Mesendoderm (in vitro differentiated cells): Measurements from ENCODE around the gene UGT1A9.

Source experiments
- DNase-seq: peaks from one replicate; pipeline ENCODE4 v3.0.0; 2013
- H2AK5ac ChIP-seq: 2 replicates; pipeline ENCODE4 v1.6.1; 2013; ENCODE audit warnings: low read length, inconsistent platforms
- H2BK120ac ChIP-seq: 2 replicates; pipeline ENCODE4 v1.6.1; 2013; ENCODE audit warnings: low read depth, mild to moderate bottlenecking, low read length, moderate library complexity, mixed read lengths
- H2BK15ac ChIP-seq: replicated peaks from 2 replicates; pipeline ENCODE4 v1.6.1; 2013; ENCODE audit warnings: low read depth, mild to moderate bottlenecking, moderate library complexity
- H2BK5ac ChIP-seq: 2 replicates; pipeline ENCODE4 v1.6.1; 2013; ENCODE audit warnings: low read length, inconsistent platforms
- H3K18ac ChIP-seq: 2 replicates; pipeline ENCODE4 v1.6.1; 2013; ENCODE audit warnings: mild to moderate bottlenecking, low read length, mixed read lengths
- H3K23ac ChIP-seq: one replicate; pipeline ENCODE4 v1.6.1; 2013; ENCODE audit warnings: low read length
- H3K27ac ChIP-seq: 2 replicates; pipeline ENCODE4 v1.5.1; 2013; ENCODE audit warnings: low read depth, mild to moderate bottlenecking, inconsistent platforms, low read length, moderate library complexity
- H3K27me3 ChIP-seq: 2 replicates; pipeline ENCODE4 v1.6.1; 2013; ENCODE audit warnings: low read length, control low read depth, mild to moderate bottlenecking, inconsistent platforms; ENCODE audit not compliant: insufficient read depth, poor library complexity
- H3K36me3 ChIP-seq: 2 replicates; pipeline ENCODE4 v1.6.1; 2013; ENCODE audit warnings: low read length, inconsistent platforms; ENCODE audit not compliant: control insufficient read depth, insufficient read depth
- H3K4ac ChIP-seq: one replicate; pipeline ENCODE4 v1.6.1; 2013; ENCODE audit warnings: low read depth, mild to moderate bottlenecking, low read length, moderate library complexity
- H3K4me1 ChIP-seq: 2 replicates; pipeline ENCODE4 v1.6.1; 2013; ENCODE audit warnings: low read depth, low read length, inconsistent platforms; ENCODE audit not compliant: control insufficient read depth
- H3K4me2 ChIP-seq: 2 replicates; pipeline ENCODE4 v1.6.1; 2013; ENCODE audit warnings: low read length
- H3K4me3 ChIP-seq: 2 replicates; pipeline ENCODE4 v1.5.1; 2013; ENCODE audit warnings: mild to moderate bottlenecking, low read length
- H3K56ac ChIP-seq: one replicate; pipeline ENCODE4 v1.6.1; 2013; ENCODE audit warnings: low read length
- H3K79me1 ChIP-seq: 2 replicates; pipeline ENCODE4 v1.6.1; 2013; ENCODE audit warnings: low read length, inconsistent platforms
- H3K79me2 ChIP-seq: 2 replicates; pipeline ENCODE4 v1.6.1; 2013; ENCODE audit warnings: mild to moderate bottlenecking, low read length; ENCODE audit not compliant: control insufficient read depth, insufficient read depth
- H3K9ac ChIP-seq: 2 replicates; pipeline ENCODE4 v1.6.1; 2013; ENCODE audit warnings: low read length, inconsistent platforms
- H4K5ac ChIP-seq: one replicate; pipeline ENCODE4 v1.6.1; 2013; ENCODE audit warnings: low read length
- H4K8ac ChIP-seq: one replicate; pipeline ENCODE4 v1.6.1; 2013; ENCODE audit warnings: low read depth, mild to moderate bottlenecking, control low read depth, low read length, moderate library complexity
- WGBS: extraction: QIAGEN DNeasy Blood & Tissue Kit; methylation state at CpG from one replicate; pipeline ENCODE4 v1.1.7; 2013; ENCODE audit warnings: low lambda C conversion rate, missing lambda C conversion rate; ENCODE audit not compliant: insufficient coverage; ENCODE audit errors: extremely low coverage; 5-methylcytosine and 5-hydroxymethylcytosine counted together

The UGT1A9 gene

DNA sequence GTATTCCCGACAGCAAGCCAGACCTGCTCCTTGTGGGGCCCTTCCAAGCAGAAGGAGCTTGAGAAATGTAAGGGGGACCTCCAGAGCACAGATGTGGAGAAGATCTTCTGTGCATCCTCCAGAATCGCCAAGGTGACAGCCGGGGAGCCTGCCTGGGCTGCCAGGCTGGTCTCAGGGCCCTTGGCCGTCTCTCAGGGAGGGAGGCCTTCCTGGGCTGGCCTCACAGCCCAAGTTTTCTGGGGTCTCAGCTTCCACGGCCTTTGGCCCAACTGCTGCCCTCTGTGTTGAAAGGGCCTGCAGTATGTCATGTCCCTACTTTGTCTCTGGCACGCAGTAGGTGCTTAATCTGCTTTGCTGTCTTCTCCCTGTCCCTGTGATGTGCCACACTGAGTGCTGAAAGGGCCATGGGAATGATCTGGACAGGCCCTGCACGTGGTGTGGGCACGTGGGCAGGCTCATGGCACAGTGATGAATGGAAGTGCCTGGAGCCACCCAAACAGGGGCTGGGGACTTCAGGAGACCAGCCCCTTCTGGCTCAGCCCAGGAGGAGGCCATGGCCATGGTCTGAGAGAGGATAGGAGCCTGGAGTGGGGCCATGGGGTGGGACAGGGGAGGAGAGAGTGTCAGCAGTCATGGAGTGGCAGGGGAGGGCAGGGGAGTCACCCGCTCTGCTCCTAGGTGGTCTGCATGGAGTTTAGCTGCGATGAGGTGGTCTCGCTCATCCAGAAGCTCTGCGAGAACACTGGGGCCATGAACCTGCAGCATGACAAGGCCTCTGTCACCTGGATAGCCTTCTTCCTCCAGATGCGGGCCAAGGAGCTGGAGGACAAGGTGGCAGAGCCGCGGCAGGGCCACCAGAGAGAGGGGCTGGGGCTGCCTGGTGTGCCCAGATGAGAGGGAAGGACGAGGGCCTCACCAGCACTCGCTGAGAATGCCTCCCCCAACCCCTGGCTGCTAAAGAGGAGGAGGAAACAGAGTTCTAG lies 147.2 kb downstream of the UGT1A9 start:
- DNase-seq: no peak
- Histone ChIP-seq H3K18ac (no peak overlapping the region), H3K4ac (no peak overlapping the region), H3K4me1 (no peaks in the 10 kb centered on the region), H2BK120ac (no peak overlapping the region), H3K9ac (no peak overlapping the region), H2BK5ac (no peak overlapping the region), H3K4me3 (no peak overlapping the region), H3K4me2 (no peak overlapping the region), H3K23ac (no peak overlapping the region), H3K79me1 (no peaks in the 10 kb centered on the region), H3K56ac (no peak overlapping the region), H4K8ac (no peak overlapping the region), H4K5ac (no peak overlapping the region), H3K27ac (no peak overlapping the region), H2AK5ac (no peak overlapping the region), H3K36me3 (no peaks in the 10 kb centered on the region), H3K27me3 (no peaks in the 10 kb centered on the region), H3K79me2 (no peaks in the 10 kb centered on the region), H2BK15ac (no peak overlapping the region)
- no CpG with 5 or more reads among the region's 17 CpGs for WGBS

DNA sequence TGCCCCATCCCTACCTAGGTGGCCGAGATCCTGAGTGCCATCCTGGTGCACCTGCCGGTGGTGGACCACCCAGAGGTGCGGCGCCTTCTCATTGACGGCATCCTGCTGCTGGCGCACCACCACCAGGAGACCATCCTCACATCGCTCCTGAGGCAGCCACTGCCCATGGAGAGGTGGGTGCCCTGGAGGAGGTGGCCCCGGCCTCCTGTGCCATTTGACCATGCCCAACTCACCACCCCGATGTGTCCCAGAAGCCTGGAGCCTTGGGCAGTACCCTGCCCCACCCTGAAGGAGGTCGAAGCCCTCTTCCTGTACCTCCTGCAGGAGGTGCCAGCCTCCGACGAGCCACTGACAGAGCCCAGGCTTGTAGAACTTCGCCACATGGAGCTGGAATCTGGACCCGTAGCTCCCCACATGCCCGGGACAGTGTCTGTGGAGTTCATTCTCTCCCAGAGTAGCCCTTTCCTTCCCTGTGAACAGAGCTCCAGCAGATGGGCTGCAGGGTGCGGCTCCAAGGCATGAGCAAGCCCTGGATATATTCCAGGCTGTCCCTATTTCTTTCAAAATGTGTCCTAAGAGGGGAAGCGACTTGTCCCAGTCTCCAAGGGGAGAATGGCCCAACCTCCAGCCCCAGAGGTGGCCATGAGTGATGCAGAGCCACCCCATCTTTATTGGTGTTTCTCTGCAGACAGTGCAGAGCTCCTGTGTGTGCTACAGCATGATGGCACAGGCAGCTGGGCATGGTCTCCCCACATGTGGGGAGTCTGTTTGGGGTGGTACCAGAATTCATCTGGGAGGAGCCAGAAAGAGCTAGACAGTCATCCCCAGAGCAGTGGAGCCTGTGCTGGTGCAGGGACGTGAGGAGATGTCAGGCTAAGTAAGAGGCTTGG lies 148.4 kb downstream of the UGT1A9 start:
- no peaks in the 10 kb centered on the region for H3K27me3 ChIP-seq
- no peak overlapping the region for H3K56ac ChIP-seq
- H3K4ac ChIP-seq: no peak overlapping the region
- H3K4me1 ChIP-seq: no peaks in the 10 kb centered on the region
- no peak overlapping the region for H3K4me3 ChIP-seq
- no peak overlapping the region for H3K23ac ChIP-seq
- H2BK120ac ChIP-seq: no peak overlapping the region
- no peak overlapping the region for H2AK5ac ChIP-seq
- DNase-seq: no peak
- H3K18ac ChIP-seq: no peak overlapping the region
- H2BK15ac ChIP-seq: no peak overlapping the region
- H3K9ac ChIP-seq: no peak overlapping the region
- H4K8ac ChIP-seq: no peak overlapping the region
- H3K79me2 ChIP-seq: no peaks in the 10 kb centered on the region
- H3K79me1 ChIP-seq: no peaks in the 10 kb centered on the region
- H3K4me2 ChIP-seq: no peak overlapping the region
- H3K36me3 ChIP-seq: no peaks in the 10 kb centered on the region
- H3K27ac ChIP-seq: no peak overlapping the region
- H2BK5ac ChIP-seq: no peak overlapping the region
- no CpG with 5 or more reads among the region's 18 CpGs for WGBS
- H4K5ac ChIP-seq: no peak overlapping the region

DNA sequence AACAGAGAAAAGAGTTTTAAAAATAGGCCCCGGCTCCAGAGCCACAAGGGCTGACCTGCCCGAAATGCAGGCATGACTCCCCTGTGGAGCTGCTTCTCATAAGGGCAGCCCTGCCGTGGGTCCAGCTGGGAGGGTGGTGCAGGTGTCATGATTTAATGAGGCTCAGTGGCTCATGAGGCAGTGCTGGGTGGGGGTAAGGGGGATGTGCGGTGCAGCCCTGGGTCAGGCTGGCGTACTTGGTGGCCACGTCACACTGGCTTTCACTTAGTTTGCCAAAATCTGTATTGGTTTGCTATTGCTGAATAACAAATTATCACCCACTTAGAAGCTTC lies 149.0 kb downstream of the UGT1A9 start:
- Histone ChIP-seq H3K23ac (no peak overlapping the region), H4K8ac (no peak overlapping the region), H3K4me2 (no peak overlapping the region), H3K9ac (no peak overlapping the region), H2BK5ac (no peak overlapping the region), H3K18ac (no peak overlapping the region), H3K79me1 (no peaks in the 10 kb centered on the region), H2BK120ac (no peak overlapping the region), H3K79me2 (no peaks in the 10 kb centered on the region), H3K36me3 (no peaks in the 10 kb centered on the region), H3K27ac (no peak overlapping the region), H3K4me1 (no peaks in the 10 kb centered on the region), H4K5ac (no peak overlapping the region), H2BK15ac (no peak overlapping the region), H3K4ac (no peak overlapping the region), H2AK5ac (no peak overlapping the region), H3K4me3 (no peak overlapping the region), H3K27me3 (no peaks in the 10 kb centered on the region), H3K56ac (no peak overlapping the region)
- WGBS: no CpG with 5 or more reads among the region's 6 CpGs
- no peak for DNase-seq

DNA sequence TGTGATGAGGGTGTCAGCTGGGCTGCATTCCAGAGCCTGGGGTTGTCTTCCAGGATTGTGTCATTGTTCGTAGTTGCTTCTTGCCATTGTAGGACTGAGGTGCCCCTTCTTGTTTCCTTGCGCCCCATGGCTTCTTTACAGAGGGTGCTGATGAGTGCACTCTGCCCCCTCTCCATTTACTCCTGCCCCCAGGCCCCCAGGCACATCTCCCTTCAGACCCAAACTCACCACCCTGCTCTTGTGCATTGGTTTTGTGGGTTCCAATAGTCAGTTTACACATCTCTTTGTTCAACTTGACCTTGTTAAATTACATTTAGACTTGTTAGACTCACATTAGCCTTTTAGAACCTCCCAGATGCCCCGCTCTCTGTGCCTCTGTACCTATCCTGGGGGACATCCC lies 149.5 kb downstream of the UGT1A9 start:
- no peak overlapping the region for H3K18ac ChIP-seq
- no peaks in the 10 kb centered on the region for H3K27me3 ChIP-seq
- H3K56ac ChIP-seq: no peak overlapping the region
- H3K27ac ChIP-seq: no peak overlapping the region
- no peak overlapping the region for H4K8ac ChIP-seq
- H3K23ac ChIP-seq: no peak overlapping the region
- no peaks in the 10 kb centered on the region for H3K4me1 ChIP-seq
- no peak overlapping the region for H2BK15ac ChIP-seq
- no peak overlapping the region for H2AK5ac ChIP-seq
- WGBS: no CpG with 5 or more reads among the region's 3 CpGs
- H2BK120ac ChIP-seq: no peak overlapping the region
- H3K79me1 ChIP-seq: no peaks in the 10 kb centered on the region
- H3K79me2 ChIP-seq: no peaks in the 10 kb centered on the region
- no peak overlapping the region for H3K9ac ChIP-seq
- no peak overlapping the region for H3K4ac ChIP-seq
- no peaks in the 10 kb centered on the region for H3K36me3 ChIP-seq
- H3K4me3 ChIP-seq: no peak overlapping the region
- H3K4me2 ChIP-seq: no peak overlapping the region
- H2BK5ac ChIP-seq: no peak overlapping the region
- no peak for DNase-seq
- H4K5ac ChIP-seq: no peak overlapping the region

DNA sequence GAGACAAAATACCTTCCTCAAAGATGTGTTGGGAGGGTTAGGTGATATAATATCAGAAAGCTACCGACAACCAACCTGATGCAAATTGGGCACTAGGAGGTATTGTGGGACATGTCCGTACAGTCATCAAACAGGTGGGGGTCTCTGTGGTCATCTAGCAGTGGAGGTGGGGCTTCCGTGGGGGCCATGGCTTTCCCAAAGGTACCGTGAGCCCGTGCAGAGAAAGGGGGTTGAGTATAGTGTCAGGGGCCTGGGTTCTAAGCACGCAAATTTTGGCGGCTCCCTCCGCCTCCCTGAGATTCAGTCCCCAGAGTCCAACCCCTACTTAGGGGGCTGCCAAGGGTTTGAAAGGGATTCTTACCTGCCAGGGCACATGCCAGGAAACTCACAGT lies 150.0 kb downstream of the UGT1A9 start:
- Histone ChIP-seq H2AK5ac (no peak overlapping the region), H3K4ac (no peak overlapping the region), H3K56ac (no peak overlapping the region), H3K9ac (no peak overlapping the region), H4K5ac (no peak overlapping the region), H3K18ac (no peak overlapping the region), H3K4me2 (no peak overlapping the region), H3K79me1 (no peaks in the 10 kb centered on the region), H3K27ac (no peak overlapping the region), H3K4me3 (no peak overlapping the region), H2BK5ac (no peak overlapping the region), H2BK15ac (no peak overlapping the region), H4K8ac (no peak overlapping the region), H3K36me3 (no peaks in the 10 kb centered on the region), H3K79me2 (no peaks in the 10 kb centered on the region), H3K27me3 (no peaks in the 10 kb centered on the region), H3K4me1 (no peaks in the 10 kb centered on the region), H2BK120ac (no peak overlapping the region), H3K23ac (no peak overlapping the region)
- no peak for DNase-seq
- WGBS: no CpG with 5 or more reads among the region's 8 CpGs
